Stimulated activated naive B cell treated with anti-CD40 and anti-IgM and Interleukin-4, amounts not matched to agents 10 μg/mL and 1 μg/mL and 100 μg/mL, for 72 hours (primary cell): ENCODE measurements around the gene SAG.

Experiments used
- ATAC-seq, 2 donors: fragments of 150-1000 bp; cut with Tn5 transposase; replicated peaks; 2 replicates each; pipeline ENCODE4 v1.10.0; 2021; ENCODE audit warnings: moderate library complexity in 1 of 2
- DNase-seq: peaks from one replicate; pipeline ENCODE4 v3.0.0; 2021
- H3K27ac Mint-ChIP-seq: one replicate; pipeline ENCODE4 v1.8.0; 2022; ENCODE audit warnings: mild to moderate bottlenecking, mixed read lengths
- H3K27me3 Mint-ChIP-seq, 2 donors: one replicate each; pipeline ENCODE4 v1.8.0; 2022; ENCODE audit warnings: mixed read lengths in 2 of 2
- H3K36me3 Mint-ChIP-seq, 2 donors: one replicate each; pipeline ENCODE4 v1.8.0; 2022; ENCODE audit warnings: mixed read lengths in 2 of 2, mild to moderate bottlenecking in 1 of 2
- H3K4me1 Mint-ChIP-seq, 2 donors: one replicate each; pipeline ENCODE4 v1.8.0; 2022; ENCODE audit warnings: mixed read lengths in 2 of 2, mild to moderate bottlenecking in 1 of 2
- H3K4me3 Mint-ChIP-seq, 2 donors: one replicate each; pipeline ENCODE4 v1.8.0; 2022; ENCODE audit warnings: mild to moderate bottlenecking in 2 of 2, mixed read lengths in 2 of 2, moderate library complexity in 1 of 2
- H3K9me3 Mint-ChIP-seq, 2 donors: one replicate each; pipeline ENCODE4 v1.8.0; 2022; ENCODE audit warnings: mixed read lengths in 2 of 2, mild to moderate bottlenecking in 1 of 2

Gene SAG

GRCh38 chr2:233389601-233390125 is 82.0 kb downstream of the SAG start:
- Mint-ChIP-seq H3K4me3 (peak overlapping the region in 1 of 2 donors; percentile 17), H3K9me3 (peaks cover 0 to 2% of the 10 kb centered on the region in 2 donors), H3K36me3 (peaks cover 59 to 66% of the 10 kb centered on the region in 2 donors), H3K27ac (peak overlapping the region; percentile 89), H3K4me1 (peaks cover 42 to 63% of the 10 kb centered on the region in 2 donors), H3K27me3 (no peaks in the 10 kb centered on the region)
- ATAC-seq = no peak
- DNase-seq = no peak

GRCh38 chr2:233395687-233396086 is 88.1 kb downstream of the SAG start:
- ATAC-seq (no peak), DNase-seq (no peak)
- no peaks in the 10 kb centered on the region for H3K27me3 Mint-ChIP-seq
- no peak overlapping the region for H3K4me3 Mint-ChIP-seq
- H3K9me3 Mint-ChIP-seq = no peaks in the 10 kb centered on the region
- peaks cover 55 to 65% of the 10 kb centered on the region in 2 donors for H3K36me3 Mint-ChIP-seq
- H3K4me1 Mint-ChIP-seq = peaks cover 40 to 64% of the 10 kb centered on the region in 2 donors
- H3K27ac Mint-ChIP-seq = peak overlapping the region; percentile 28
